A375 (cell line): Measurements from ENCODE around the gene KCNJ10. TPM values are rescaled to one million over a fixed set of nuclear protein-coding genes. Genes with fewer than 3 reads are reported as not detected.

Experiments
- total RNA-seq: library from RNA; depleted of rRNA; stranded (reverse); fragments of >200 nt; shearing (Covaris generic); gene quantifications from 2 replicates; pipeline ENCODE4 v1.2.3, GENCODE V29; 2014; rRNA removed

KCNJ10 gene
- total RNA-seq = not detected in 2 replicates

GRCh38 chr1:160069460-160070231, at the start of gene KCNJ10:
KCNJ10 (minus strand) TSS chr1:160070160; CDS start chr1:160042532, 27,628 bp downstream.

GRCh38 chr1:160115545-160116282, 45.8 kb upstream of the KCNJ10 start, which contains the start of gene ATP1A2:
ATP1A2 (plus strand) TSS chr1:160115759; CDS start chr1:160115862, 103 bp downstream.

GRCh38 chr1:160097911-160098851, 28.2 kb upstream of the KCNJ10 start, which contains the start of gene IGSF8:
IGSF8 (minus strand) TSS chr1:160098619; CDS start chr1:160098472, 147 bp downstream.

GRCh38 chr1:160081261-160081936, 11.4 kb upstream of the KCNJ10 start, which contains the start of gene KCNJ9:
KCNJ9 (plus strand) TSS chr1:160081538; CDS start chr1:160084031, 2,493 bp downstream.

GRCh38 chr1:160031365-160032164, 38.4 kb downstream of the KCNJ10 start, which contains the start of gene PIGM:
PIGM (minus strand) TSS chr1:160031990; CDS start chr1:160031739, 251 bp downstream.

GRCh38 chr1:159953536-159954515, 116.1 kb downstream of the KCNJ10 start, which contains the start of gene SLAMF9:
SLAMF9 (minus strand) TSS chr1:159954237; CDS start chr1:159954137, 100 bp downstream.

Other genes starting within 250 kb of the KCNJ10 start
- gene SLAMF8, start 243.3 kb downstream of the KCNJ10 start, total RNA-seq = not detected in 2 replicates
- gene VSIG8, start 207.5 kb downstream of the KCNJ10 start, total RNA-seq = not detected in 2 replicates
- 1.1 and 2.5 TPM in 2 replicates for gene CFAP45, start 170.0 kb downstream of the KCNJ10 start, total RNA-seq
- 674 and 697 TPM in 2 replicates for gene TAGLN2, start 144.7 kb downstream of the KCNJ10 start, total RNA-seq
- 0.32 and 0.49 TPM in 2 replicates for gene IGSF9, start 124.5 kb downstream of the KCNJ10 start, total RNA-seq
- 1.8 and 3.1 TPM in 2 replicates for gene SLAMF9, start 115.9 kb downstream of the KCNJ10 start, total RNA-seq
- gene PIGM, start 38.2 kb downstream of the KCNJ10 start, total RNA-seq = 5.5 and 6.1 TPM in 2 replicates
- gene KCNJ9, start 11.4 kb upstream of the KCNJ10 start, total RNA-seq = not detected in 2 replicates
- gene IGSF8, start 28.5 kb upstream of the KCNJ10 start, total RNA-seq = 29.2 and 30.3 TPM in 2 replicates
- gene ATP1A2, start 45.6 kb upstream of the KCNJ10 start, total RNA-seq = not detected in 2 replicates
- not detected in 2 replicates for gene ATP1A4, start 81.4 kb upstream of the KCNJ10 start, total RNA-seq
- gene CASQ1, start 120.4 kb upstream of the KCNJ10 start, total RNA-seq = not detected in 2 replicates
- 107 and 133 TPM in 2 replicates for gene PEA15, start 135.2 kb upstream of the KCNJ10 start, total RNA-seq
- 129 and 133 TPM in 2 replicates for gene DCAF8, start 192.4 kb upstream of the KCNJ10 start, total RNA-seq
- 43.5 and 76.4 TPM in 2 replicates for gene PEX19, start 215.0 kb upstream of the KCNJ10 start, total RNA-seq